GM06990 (cell line): ENCODE data around the gene MSH4.

Experiments
- DNase-seq: peaks from one replicate; pipeline ENCODE4 v3.0.0-alpha.2; 2011; ENCODE audit not compliant: insufficient read length; ENCODE audit errors: extremely low read depth
- H3K27me3 ChIP-seq: replicated peaks from 2 replicates; pipeline ENCODE4 v1.6.0; 2011; ENCODE audit warnings: low read length; ENCODE audit not compliant: control insufficient read depth, insufficient read depth
- H3K36me3 ChIP-seq: 2 replicates; pipeline ENCODE4 v1.5.1; 2011; ENCODE audit warnings: low read length; ENCODE audit not compliant: control insufficient read depth, insufficient read depth
- H3K4me3 ChIP-seq: replicated peaks from 2 replicates; pipeline ENCODE4 v1.5.1; 2011; ENCODE audit warnings: low read depth, mild to moderate bottlenecking, control low read depth, low read length
- TF ChIP-seq, protein P1 (sequence below): IDR thresholded peaks from 2 replicates; pipeline ENCODE4 v1.5.1; 2011; ENCODE audit warnings: low read length, control low read depth, mild to moderate bottlenecking, inconsistent platforms; ENCODE audit not compliant: insufficient read depth, poor library complexity, severe bottlenecking

MSH4 gene

DNA sequence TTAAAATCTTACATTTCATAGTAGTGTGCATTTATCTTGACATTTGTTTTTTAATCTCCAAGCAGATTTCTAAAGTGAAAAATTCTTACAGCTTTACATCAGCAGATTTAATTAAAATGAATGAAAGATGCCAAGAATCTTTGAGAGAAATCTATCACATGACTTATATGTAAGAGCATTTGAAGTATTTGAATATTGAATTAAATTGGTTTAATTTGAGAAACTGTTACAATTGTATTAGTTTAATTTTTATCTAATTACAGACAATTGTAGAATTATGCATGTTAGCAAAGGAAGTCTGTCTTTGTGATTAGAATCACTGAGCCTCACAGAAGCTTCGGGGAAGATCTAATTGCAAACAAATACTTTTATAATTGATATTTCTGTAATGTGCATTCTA lies 83.3 kb downstream of the MSH4 start:
- Histone ChIP-seq H3K27me3 (no peaks in the 10 kb centered on the region), H3K4me3 (no peak overlapping the region), H3K36me3 (no peaks in the 10 kb centered on the region)
- DNase-seq, result no peak
- TF ChIP-seq, protein P1, sequence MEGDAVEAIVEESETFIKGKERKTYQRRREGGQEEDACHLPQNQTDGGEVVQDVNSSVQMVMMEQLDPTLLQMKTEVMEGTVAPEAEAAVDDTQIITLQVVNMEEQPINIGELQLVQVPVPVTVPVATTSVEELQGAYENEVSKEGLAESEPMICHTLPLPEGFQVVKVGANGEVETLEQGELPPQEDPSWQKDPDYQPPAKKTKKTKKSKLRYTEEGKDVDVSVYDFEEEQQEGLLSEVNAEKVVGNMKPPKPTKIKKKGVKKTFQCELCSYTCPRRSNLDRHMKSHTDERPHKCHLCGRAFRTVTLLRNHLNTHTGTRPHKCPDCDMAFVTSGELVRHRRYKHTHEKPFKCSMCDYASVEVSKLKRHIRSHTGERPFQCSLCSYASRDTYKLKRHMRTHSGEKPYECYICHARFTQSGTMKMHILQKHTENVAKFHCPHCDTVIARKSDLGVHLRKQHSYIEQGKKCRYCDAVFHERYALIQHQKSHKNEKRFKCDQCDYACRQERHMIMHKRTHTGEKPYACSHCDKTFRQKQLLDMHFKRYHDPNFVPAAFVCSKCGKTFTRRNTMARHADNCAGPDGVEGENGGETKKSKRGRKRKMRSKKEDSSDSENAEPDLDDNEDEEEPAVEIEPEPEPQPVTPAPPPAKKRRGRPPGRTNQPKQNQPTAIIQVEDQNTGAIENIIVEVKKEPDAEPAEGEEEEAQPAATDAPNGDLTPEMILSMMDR, result no peak

DNA sequence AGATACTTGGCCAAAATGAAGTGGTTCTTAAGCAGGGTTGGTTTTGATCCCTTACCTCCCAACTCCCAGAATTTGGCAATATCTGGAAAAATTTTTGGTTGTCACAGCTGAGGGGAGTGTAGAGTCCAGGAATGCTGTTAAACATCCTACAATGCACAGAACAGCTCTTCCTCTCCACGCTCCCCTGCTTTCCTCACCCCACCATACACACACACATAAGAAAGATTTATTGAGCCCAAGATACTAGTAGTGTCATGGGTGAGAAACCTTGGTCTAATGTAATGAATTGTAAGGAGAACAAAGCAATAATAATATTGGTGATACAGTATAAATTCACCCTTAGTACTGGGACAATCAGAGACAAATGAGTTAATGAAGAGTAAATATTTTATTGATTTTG lies 87.8 kb downstream of the MSH4 start:
- no peak for DNase-seq
- H3K27me3 ChIP-seq, result no peaks in the 10 kb centered on the region
- no peak overlapping the region for H3K4me3 ChIP-seq
- TF ChIP-seq, protein P1, result no peak
- no peaks in the 10 kb centered on the region for H3K36me3 ChIP-seq

DNA sequence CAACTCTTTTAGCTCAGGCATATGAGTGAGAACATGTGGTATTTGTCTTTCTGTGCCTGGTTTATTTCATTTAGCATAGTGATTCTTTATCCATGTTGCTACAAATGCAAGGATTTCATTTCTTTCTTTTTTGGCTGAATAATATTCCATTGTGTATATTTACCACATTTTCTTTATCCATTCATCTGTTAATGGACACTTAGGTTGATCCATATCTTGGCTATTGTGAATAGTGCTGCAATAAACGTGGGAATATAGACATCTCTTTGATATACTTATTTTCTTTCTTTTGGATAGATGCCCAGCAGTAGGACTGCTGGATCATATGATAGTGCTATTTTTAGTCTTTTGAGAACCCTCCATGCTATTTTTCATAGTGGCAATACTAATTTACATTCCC lies 104.7 kb downstream of the MSH4 start:
- Histone ChIP-seq H3K36me3 (no peaks in the 10 kb centered on the region), H3K27me3 (no peaks in the 10 kb centered on the region), H3K4me3 (no peak overlapping the region)
- TF ChIP-seq, protein P1, result no peak
- no peak for DNase-seq

DNA sequence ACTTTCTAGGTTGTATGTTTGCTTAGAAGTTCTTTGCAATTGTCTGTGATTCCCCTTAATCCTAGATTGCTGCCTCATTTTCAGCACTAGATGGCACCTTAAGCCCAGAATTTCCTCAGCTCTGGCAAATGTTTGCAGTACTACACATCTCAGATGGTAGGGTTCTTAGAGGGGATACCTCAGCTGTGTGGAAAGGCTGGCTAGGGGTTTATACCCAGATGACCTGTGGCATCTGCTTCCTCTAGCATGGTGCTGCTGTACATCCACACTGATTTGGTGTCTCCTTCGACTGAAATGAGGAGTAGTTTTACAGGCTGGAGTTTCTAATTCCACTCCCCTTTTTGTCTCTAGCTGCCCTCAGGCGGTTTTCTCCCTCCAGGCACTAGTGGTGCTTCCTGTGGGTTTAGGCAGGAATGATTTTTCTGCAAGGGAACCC lies 112.1 kb downstream of the MSH4 start:
- TF ChIP-seq, protein P1, result peak; percentile 66
- Histone ChIP-seq H3K4me3 (no peak overlapping the region), H3K36me3 (no peaks in the 10 kb centered on the region), H3K27me3 (no peaks in the 10 kb centered on the region)
- peak; percentile 46 for DNase-seq

DNA sequence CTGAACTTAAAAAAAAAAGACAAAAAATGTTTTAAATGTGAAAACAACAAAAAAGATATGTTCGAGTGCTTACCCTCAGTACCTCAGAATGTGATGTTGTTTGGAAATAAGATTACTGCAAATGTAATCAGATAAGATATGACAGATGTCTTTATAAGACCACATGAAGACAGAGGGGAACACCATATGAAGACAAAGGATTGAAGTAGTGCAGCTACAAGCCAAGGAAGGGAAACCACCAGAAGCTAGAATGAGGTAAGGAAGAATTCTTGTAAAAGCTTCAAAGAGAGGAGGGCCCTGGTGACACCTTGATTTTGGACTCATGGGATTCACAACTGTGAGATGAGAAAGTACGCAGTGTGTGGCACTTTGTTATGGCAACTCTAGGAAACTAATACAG lies 120.2 kb downstream of the MSH4 start:
- no peak overlapping the region for H3K4me3 ChIP-seq
- TF ChIP-seq, protein P1, result no peak
- H3K27me3 ChIP-seq, result no peaks in the 10 kb centered on the region
- no peak for DNase-seq
- no peaks in the 10 kb centered on the region for H3K36me3 ChIP-seq

DNA sequence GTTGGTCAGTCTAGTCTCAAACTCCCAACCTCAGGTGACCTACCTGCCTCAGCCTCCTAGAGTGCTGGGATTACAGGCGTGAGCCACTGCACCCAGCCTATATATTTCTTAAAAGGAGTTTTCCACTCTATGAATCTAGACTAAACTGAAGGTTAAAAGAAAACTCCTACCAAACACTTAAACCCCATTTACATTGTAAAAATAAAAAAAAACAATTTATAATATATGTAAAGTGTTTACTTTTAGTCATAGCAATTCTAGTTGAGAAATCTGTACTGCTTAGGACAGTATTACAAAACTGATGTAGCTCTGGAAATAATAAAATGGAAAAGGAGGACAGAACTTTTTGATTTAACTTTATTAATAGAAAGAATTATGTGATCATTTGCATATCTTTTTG lies 126.0 kb downstream of the MSH4 start:
- Histone ChIP-seq H3K4me3 (no peak overlapping the region), H3K27me3 (no peaks in the 10 kb centered on the region), H3K36me3 (no peaks in the 10 kb centered on the region)
- TF ChIP-seq, protein P1, result no peak
- DNase-seq, result no peak
